Gastroesophageal sphincter (tissue), 3 donors: ENCODE measurements around the gene DLGAP5.

Experiments
- CTCF ChIP-seq, 4 experiments: fragments of 200-600 bp in 2 of 4; fragments of 450-650 bp in 2 of 4; sonication (generic) in 1 of 4; IDR thresholded peaks; one replicate each; pipeline ENCODE4 v1.5.1; 2017 to 2019; ENCODE audit warnings: antibody characterized with exemption in 4 of 4, mild to moderate bottlenecking in 2 of 4, moderate library complexity in 2 of 4
- POLR2A ChIP-seq, 2 donors: fragments of 450-650 bp; IDR thresholded peaks; one replicate each; pipeline ENCODE4 v1.6.1; 2017; ENCODE audit warnings: antibody characterized with exemption in 2 of 2, mild to moderate bottlenecking in 2 of 2, moderate library complexity in 1 of 2

- no peak for TF ChIP-seq POLR2A (IDR thresholded peaks at IDR 0.05)
- no peak for TF ChIP-seq CTCF (IDR thresholded peaks at IDR 0.05)
Measured at GRCh38 chr14:55136241-55136640, 55.1 kb downstream of the DLGAP5 start.
